Activated CD8-positive, alpha-beta memory T cell treated with anti-CD3 and anti-CD28 coated beads for 24 hours (primary cell): ENCODE measurements around the gene TCEA3.

Experiments used
- DNase-seq: peaks from one replicate; pipeline ENCODE4 v3.0.0-alpha.2; 2020

Gene TCEA3

DNA sequence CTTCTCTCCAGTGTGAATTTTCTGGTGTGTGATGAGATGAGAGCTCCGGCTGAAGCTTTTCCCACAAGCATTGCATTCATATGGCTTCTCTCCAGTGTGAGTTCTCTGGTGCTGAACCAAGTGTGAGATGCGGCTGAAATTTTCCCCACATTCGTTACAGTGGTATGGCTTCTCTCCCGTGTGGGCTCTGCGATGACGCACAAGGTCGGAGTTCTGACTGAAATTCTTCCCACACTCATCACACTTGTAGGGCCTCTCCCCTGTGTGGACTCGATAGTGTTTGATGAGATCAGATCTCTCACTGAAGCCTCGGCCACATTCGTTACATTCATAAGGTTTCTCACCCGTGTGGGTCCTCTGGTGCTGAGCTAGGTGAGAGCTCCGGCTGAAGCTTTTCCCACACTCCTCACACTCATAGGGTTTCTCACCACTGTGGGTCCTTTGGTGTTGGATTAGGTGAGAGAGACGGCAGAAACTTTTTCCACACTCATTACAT is 62.3 kb downstream of the TCEA3 start:
- peak; percentile 51 for DNase-seq

DNA sequence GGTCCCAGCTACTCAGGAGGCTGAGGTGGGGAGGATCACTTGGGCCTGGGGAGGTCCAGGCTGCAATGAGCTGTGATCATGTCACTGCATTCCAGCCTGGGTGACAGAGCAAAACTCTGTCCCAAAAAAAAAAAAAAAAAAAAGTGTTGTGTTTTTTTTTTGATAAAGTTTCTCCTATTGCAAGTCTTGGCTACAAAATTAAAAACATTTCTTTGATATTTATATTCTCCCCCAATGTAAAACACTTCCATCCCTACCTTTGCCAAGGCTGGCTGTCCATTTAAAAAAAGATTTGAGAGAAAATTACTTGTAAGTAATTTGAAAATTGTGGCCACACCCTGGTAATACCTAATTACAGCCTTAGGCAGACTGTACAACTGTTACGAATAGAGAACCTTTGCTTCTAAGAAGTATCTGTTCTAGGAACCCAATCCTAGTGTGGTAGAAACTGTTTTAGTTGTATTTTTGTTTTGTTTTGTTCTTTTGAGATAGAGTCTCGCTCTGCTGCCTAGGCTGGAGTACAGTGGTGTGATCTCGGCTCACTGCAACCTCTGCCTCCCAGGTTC is 66.2 kb downstream of the TCEA3 start:
- DNase-seq, result no peak

DNA sequence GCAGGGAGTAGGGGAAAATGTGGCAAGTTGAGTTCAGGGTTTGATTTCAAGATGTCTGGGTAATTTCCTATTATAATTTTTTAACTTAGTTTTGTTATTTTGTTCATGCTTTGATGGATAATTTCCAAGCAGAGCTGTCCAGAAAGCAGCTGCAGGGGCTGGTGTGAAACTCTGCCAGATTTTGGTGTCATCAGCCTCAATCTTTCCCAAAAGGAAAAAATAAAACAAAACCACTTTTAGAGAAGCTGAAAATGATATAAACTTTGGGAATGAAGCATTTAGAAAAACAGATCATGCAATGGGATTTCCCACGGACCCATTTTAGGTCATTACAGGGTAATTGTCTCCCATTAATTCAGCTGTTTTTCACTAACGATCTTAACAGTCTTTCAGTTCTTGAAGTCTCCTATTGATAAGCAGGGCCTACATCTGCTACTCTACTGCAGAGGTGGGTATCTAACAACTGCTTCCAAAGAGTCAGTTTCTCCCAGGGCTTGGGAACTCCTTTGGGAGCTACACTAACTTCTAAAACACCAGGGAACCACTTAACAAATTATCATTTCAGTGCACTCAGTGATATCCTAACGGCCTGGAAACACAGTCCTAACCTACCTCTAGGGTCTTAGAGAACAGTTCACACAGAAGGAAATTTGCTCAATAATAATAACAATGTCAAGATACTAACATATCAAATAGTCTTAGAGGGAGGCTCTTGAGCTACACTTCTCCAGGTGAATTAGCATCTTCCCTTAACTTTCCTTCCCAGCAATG is 67.2 kb downstream of the TCEA3 start:
- no peak for DNase-seq

DNA sequence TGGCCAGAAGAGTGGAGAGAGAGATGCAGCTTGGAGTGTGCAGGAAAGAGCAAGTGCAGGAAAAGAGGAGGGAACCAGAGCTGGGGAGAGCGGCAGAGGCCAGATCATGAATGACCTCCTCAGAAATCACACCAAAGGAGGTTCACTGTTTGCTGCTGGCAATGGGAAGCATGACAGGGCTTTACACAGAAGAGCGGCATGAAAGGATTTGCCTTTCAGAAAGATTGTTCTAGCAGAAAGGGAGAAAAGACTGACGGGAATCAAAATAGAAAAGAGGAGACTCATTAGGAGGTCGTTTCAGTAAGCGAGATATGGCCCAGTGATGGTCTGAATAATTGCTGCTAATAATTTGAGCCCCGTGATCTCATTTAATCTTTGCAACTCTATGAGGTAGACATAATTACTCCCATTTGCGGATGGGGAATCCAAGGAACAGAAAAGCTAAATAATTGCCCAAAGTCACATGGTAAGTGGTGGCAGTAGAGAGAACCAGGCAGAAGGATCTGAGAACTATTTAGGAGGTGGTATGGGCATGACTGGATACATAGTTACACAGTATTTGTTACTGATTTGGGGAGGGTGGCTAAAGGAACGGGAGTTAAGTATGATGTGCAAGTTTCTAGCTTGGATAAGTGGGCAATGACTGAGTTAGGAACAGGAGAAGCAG is 67.9 kb downstream of the TCEA3 start:
- no peak for DNase-seq

DNA sequence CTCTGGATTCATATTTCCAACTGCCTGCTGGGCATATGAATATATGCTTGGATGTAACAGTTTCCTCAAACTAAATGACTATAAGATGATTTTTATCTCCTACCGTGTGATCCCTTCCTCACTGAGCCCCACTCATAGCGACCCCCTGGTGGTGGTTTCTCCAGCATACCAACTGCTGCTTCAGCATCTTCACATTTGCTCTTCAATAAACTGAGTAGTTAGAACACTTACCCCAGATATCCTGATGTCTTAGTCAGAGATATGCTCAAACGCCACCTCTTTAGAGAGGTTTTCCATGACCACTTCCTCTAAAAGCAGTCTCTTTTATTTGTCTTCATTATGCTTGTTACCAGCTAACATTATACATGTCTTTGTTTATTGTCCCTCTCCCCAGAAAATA is 70.3 kb downstream of the TCEA3 start:
- DNase-seq, result no peak

DNA sequence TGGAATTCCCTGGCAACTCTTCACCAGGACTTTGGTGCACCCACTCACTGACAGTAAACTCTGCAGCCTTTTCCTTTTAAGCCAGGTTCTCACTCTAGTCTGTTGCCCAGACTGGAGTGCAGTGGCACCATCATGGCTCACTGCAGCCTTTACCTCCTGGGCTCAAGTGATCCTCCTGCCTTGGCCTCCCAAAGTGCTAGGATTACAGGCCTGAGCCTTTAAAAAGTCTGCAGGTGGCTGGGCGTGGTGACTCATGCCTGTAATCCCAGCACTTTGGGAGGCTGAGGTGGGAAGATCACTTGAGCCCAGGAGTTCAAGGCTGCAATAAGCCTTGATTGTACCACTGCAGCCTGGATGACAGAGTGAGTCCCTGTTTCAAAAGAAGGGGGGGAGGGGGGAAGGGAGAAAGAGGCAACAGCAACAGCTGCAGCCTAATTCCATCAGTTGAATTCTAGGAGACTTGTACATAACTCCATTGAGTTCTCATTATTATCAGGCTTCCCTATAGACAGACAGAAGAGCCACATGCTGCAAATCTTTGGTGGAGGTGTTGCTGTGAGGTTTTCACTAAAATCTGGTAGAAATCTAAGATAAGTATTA is 72.4 kb downstream of the TCEA3 start:
- DNase-seq, result no peak

DNA sequence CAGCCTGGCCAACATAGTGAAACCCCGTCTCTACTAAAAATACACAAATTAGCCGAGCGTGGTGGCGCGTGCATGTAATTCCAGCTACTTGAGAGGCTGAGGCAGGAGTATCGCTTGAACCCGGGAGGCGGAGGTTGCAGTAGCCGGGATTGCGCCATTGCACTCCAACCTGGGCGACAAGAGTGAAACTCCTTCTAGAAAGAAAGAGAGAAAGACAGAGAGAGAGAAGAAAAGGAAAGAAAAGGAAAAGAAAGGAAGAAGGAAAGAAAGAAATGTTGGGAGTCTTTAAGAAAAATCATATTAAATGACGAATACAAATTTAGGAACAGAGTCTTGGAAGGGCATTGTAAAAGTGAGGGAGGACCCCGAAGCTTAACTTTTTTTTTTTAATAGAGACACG is 78.6 kb downstream of the TCEA3 start:
- DNase-seq, result no peak

DNA sequence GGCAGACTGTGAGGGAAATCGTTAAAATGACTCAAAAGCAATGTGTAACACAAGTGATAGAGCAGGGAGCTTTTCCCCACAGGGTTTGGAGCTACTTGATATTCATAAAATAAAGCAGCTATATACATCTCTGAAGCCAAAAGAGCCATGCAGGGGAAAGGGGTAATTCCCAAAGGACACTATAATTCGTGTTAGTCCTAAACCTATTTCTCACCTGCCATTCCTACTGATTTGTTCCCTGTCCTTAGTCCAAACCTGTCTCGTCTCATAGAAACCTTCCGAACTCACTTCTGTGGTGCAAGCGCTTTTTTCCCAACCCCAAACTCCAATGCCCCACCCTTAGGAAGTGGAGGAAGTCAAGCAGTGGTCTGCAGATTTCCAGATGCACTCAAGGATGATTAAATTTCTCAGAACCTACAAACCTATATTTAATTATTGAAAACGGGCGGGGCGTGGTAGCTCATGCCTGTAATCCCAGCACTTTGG is 79.5 kb downstream of the TCEA3 start:
- no peak for DNase-seq

DNA sequence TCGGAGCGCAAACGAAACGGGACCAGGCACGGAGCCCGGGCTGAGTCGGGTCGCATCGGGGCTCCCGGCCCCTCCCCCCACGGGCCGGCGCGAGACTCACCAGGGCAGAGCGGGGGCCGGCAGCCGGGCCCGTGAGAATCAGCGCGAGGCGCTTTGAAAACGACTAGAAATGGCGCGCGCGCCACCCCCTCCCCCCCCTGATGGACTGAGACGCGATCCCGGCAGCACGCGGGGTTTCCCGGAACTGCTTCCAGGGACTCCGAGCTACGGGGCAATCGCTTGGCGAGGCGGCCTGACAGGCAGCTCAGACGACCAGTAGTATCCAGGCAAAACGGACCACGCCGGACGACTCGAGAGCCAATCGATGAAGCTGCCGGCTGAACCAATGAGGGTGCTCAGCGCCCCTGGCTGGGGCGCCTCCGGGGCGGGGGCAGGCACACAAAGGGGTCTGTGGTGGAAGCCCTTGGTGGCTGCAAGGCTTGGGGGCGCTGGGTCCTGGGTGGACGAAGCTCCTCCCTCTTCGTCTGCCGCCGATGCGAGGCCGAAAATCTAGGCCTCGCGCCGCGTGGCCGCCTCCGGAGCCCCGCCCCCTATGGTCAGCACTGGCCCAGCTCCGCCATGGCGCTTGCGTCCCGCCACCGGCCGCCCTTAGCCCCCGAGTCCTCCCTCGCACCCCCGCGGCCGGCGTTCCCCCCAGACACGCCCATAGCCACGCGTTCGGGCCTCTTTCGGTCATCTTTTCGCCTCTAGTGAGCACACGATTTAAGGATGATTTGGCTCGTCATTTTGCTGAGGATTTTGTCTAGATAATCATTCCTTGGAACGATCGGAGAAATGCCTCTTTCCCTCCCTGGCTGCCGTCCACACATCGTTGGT is 80.2 kb downstream of the TCEA3 start, which contains the start of gene HNRNPR:
HNRNPR (minus strand) TSS at position 174 of the 876 bp plus-strand sequence. CDS start 3,276 bp downstream, outside the sequence.
- DNase-seq, result peak; percentile 99

DNA sequence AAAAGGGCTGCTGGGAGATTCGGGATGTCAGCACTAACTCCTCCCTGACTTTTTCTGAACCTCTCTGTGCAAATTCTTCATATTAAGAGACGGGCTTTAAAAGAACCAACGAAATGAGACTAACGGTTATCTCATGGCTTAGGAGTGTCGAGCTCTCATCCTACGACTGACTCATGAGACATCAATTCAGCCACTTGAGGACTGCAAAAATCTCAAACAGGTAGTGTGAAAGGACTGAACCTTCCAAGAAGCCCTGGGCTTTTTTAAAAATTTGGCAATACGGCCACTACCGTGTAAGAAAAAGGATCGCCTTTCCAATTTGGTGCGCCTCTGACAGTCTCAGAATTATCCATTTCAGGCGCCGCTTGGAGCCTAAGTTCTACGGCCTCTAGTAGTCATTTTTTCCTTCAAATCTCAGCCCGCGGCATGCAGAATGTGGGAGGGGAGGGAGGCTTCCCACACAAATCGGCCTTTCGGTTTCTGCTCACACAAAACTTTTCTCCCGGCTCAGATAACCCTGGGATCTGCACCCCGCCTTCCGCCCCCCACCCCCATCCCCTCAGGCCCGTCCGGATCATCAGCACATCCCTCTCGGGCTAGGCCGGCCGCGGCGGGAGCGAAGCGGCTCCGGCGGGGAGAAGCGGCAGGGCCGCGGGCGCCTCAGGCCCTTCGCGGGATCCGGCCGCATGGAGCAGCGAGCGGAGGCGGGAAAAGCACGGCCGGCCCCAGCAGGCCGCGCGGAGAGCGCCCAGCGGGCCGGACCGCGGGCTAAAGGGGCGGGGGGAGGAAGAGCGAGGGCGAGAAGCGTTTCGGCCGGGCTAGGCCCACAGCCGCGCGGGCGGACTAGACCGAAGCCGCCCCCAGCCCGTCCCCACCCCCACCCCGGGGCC is 81.1 kb downstream of the TCEA3 start:
- peak; percentile 87 for DNase-seq

DNA sequence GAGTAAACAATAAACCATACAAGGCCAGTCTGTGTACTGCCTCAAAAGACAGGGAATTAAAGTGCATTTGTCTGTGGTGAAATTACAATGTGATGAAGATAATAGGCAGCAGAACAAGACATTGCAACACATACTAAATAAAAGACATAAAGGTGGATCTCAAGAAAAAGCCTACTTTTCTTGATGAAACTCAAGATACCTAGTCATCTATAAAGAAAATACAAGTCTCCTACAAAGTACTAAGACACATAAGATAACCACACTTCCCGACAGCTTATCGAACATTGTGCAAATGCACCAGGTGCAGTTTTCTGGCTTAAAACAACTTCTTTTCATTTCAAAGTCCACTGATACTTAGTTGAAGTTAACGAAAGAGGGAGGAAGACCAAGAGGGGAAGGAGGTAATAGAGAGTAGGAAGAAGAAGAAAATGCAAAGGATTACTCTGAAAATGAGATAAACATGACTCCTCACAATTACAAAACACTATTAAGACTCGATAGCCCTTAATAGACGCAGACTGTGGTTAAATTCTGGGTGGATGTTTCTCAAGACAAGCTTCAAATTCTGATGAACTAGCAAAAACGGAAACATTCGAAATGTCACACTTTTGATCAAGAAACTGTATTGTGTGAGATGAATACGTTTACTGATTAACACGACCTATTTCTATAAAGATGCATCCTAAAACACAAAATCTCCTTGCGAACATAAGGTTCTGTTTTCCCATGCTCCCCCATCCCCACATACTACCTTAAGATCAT is 82.4 kb downstream of the TCEA3 start:
- no peak for DNase-seq

DNA sequence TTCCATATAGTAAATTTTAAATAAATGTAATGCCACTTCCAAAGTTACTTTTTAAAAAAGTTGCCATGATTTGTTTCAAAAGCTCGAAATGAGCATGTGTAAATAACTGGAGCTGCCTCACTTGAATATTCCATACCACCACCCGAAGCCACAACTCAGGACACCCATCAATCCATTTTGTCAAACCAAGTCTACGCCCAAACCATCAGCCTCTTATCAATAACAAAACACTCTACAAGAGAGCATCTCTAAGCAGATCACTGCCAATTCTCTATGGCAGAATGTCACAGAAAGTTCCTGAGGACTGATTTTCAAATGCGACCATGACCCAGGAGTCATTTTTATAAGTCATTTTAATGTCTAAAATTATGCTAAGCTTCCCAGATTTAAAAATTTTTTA is 84.9 kb downstream of the TCEA3 start:
- DNase-seq, result no peak

DNA sequence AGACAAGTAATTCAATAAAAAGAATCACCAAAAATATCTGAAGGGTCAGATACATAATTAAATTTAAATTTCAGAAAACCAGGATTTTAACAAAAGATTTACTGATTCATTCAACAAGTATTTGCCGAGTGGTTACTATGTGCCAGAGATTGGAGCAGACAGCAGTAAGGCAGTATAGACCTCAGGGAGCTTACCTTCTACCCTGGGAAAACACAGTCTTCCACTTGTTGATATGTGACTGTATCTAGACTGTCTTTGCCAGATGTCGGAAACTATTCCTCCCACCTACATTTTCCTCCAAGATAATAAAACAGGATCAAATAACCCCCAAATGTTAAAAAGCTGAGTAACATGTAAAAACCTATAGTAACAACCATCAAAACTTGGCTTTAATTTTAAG is 86.7 kb downstream of the TCEA3 start:
- no peak for DNase-seq

DNA sequence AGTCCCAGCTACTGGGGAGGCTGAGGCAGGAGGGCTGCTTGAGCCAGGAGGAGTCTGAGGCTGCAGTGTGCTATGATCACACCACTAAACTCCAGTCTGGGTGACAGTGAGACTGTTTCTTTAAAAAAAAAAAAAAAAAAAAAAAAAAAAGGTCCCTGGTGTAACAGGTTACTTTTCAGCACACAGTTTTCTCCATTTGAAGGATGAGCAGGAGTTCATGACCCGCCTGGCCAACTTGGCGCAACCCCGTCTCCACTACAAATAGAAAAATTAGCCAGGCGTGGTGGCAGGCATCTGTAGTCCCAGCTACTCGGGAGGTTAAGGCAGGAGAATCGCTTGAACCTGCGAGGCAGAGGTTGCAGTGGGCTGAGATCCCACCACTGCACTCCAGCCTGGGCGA is 92.8 kb downstream of the TCEA3 start:
- no peak for DNase-seq
